ENCODE results near the gene LSM8.
A peak's percentile ranks its signal among the peaks of the same experiment; 100 is the strongest.
"Not testable (repeated sequence)": the region's sequence is repeated elsewhere in the genome, so short reads cannot be mapped to it uniquely, and the experiment has no call there.

LSM8 gene

GRCh38 chr7:118183786-118184564, at the start of gene LSM8:
Gene LSM8 (plus strand): TSS chr7:118184164. CDS start chr7:118184224, 60 bp downstream.
- peak; percentile 94 for FAIRE-seq

GRCh38 chr7:118134420-118134819, 49.5 kb upstream of the LSM8 start:
- FAIRE-seq = not testable (repeated sequence)

GRCh38 chr7:118140468-118140867, 43.5 kb upstream of the LSM8 start:
- FAIRE-seq = no peak

GRCh38 chr7:118142012-118142411, 42.0 kb upstream of the LSM8 start:
- no peak for FAIRE-seq

GRCh38 chr7:118148930-118149329, 35.0 kb upstream of the LSM8 start:
- FAIRE-seq = no peak

GRCh38 chr7:118149394-118149793, 34.6 kb upstream of the LSM8 start:
- FAIRE-seq = no peak

- no peak for FAIRE-seq
Measured at GRCh38 chr7:118151671-118152070, 32.3 kb upstream of the LSM8 start.

GRCh38 chr7:118152149-118152548, 31.8 kb upstream of the LSM8 start:
- FAIRE-seq = no peak

GRCh38 chr7:118152654-118153053, 31.3 kb upstream of the LSM8 start:
- FAIRE-seq = no peak

- FAIRE-seq = no peak
Measured at GRCh38 chr7:118153551-118154177, 30.3 kb upstream of the LSM8 start.

- no peak for FAIRE-seq
Measured at GRCh38 chr7:118158766-118159165, 25.2 kb upstream of the LSM8 start.

GRCh38 chr7:118169146-118169545, 14.8 kb upstream of the LSM8 start:
- no peak for FAIRE-seq

- no peak for FAIRE-seq
Measured at GRCh38 chr7:118175740-118176139, 8.2 kb upstream of the LSM8 start.

- FAIRE-seq = no peak
Measured at GRCh38 chr7:118179191-118179590, 4.8 kb upstream of the LSM8 start.

GRCh38 chr7:118182593-118183427, 1.2 kb upstream of the LSM8 start:
- no peak for FAIRE-seq

GRCh38 chr7:118183428-118183785, 557 bp upstream of the LSM8 start:
- no peak for FAIRE-seq

- FAIRE-seq = no peak
Measured at GRCh38 chr7:118184565-118184940, 589 bp downstream of the LSM8 start.

GRCh38 chr7:118185163-118185860, 1.3 kb downstream of the LSM8 start:
- no peak for FAIRE-seq

GRCh38 chr7:118186501-118186900, 2.5 kb downstream of the LSM8 start:
- FAIRE-seq = no peak

GRCh38 chr7:118194571-118194970, 10.6 kb downstream of the LSM8 start:
- no peak for FAIRE-seq

- FAIRE-seq = peak; percentile 86
Measured at GRCh38 chr7:118195837-118196474, 12.0 kb downstream of the LSM8 start.

- no peak for FAIRE-seq
Measured at GRCh38 chr7:118202061-118202460, 18.1 kb downstream of the LSM8 start.

Data from islet of Langerhans (tissue), 1 donor.